Measurements from ENCODE around the gene FKBP4. TPM values are rescaled to one million over a fixed set of nuclear protein-coding genes. Genes with fewer than 3 reads are reported as not detected.

Gene FKBP4
- total RNA-seq, 1 donor from 2014 or later: 149 TPM

GRCh38 chr12:2841056-2841650 lies 46.4 kb downstream of the FKBP4 start:
- DNase-seq (ENCODE audit: low spot score, unreplicated experiment): no peak
- H3K4me3 Mint-ChIP-seq (ENCODE audit: low read depth): no peak overlapping the region
- TF ChIP-seq CTCF (IDR thresholded peaks at IDR 0.05; ENCODE audit: unreplicated experiment): no peak
- H3K27me3 Mint-ChIP-seq: peaks cover 3% of the 10 kb centered on the region
- H3K27ac Mint-ChIP-seq: no peak overlapping the region
- peaks cover 1% of the 10 kb centered on the region for H3K4me1 Mint-ChIP-seq (ENCODE audit: low read depth)
- H3K9me3 Mint-ChIP-seq (ENCODE audit: low read depth): no peaks in the 10 kb centered on the region
- H3K36me3 Mint-ChIP-seq (ENCODE audit: insufficient read depth): peaks cover 14% of the 10 kb centered on the region

- no peak for DNase-seq (ENCODE audit: low spot score, unreplicated experiment)
- H3K9me3 Mint-ChIP-seq (ENCODE audit: low read depth): no peaks in the 10 kb centered on the region
- H3K36me3 Mint-ChIP-seq (ENCODE audit: insufficient read depth): peaks cover 12% of the 10 kb centered on the region
- H3K4me1 Mint-ChIP-seq (ENCODE audit: low read depth): peaks cover 6% of the 10 kb centered on the region
- H3K27me3 Mint-ChIP-seq: peaks cover 6% of the 10 kb centered on the region
- no peak for TF ChIP-seq CTCF (IDR thresholded peaks at IDR 0.05; ENCODE audit: unreplicated experiment)
- no peak overlapping the region for H3K4me3 Mint-ChIP-seq (ENCODE audit: low read depth)
- H3K27ac Mint-ChIP-seq: no peak overlapping the region
Observed at GRCh38 chr12:2842948-2843347, 48.2 kb downstream of the FKBP4 start.

- H3K36me3 Mint-ChIP-seq (ENCODE audit: insufficient read depth): peaks cover 4% of the 10 kb centered on the region
- DNase-seq (ENCODE audit: low spot score, unreplicated experiment): no peak
- peaks cover 7% of the 10 kb centered on the region for H3K4me1 Mint-ChIP-seq (ENCODE audit: low read depth)
- peaks cover 6% of the 10 kb centered on the region for H3K27me3 Mint-ChIP-seq
- no peak overlapping the region for H3K27ac Mint-ChIP-seq
- no peaks in the 10 kb centered on the region for H3K9me3 Mint-ChIP-seq (ENCODE audit: low read depth)
- no peak for TF ChIP-seq CTCF (IDR thresholded peaks at IDR 0.05; ENCODE audit: unreplicated experiment)
- no peak overlapping the region for H3K4me3 Mint-ChIP-seq (ENCODE audit: low read depth)
Observed at GRCh38 chr12:2844786-2845185, 50.0 kb downstream of the FKBP4 start.

- no peak for DNase-seq (ENCODE audit: low spot score, unreplicated experiment)
- no peak overlapping the region for H3K27ac Mint-ChIP-seq
- H3K36me3 Mint-ChIP-seq (ENCODE audit: insufficient read depth): peaks cover 2% of the 10 kb centered on the region
- H3K9me3 Mint-ChIP-seq (ENCODE audit: low read depth): no peaks in the 10 kb centered on the region
- peaks cover 6% of the 10 kb centered on the region for H3K27me3 Mint-ChIP-seq
- H3K4me3 Mint-ChIP-seq (ENCODE audit: low read depth): no peak overlapping the region
- no peak for TF ChIP-seq CTCF (IDR thresholded peaks at IDR 0.05; ENCODE audit: unreplicated experiment)
- peaks cover 9% of the 10 kb centered on the region for H3K4me1 Mint-ChIP-seq (ENCODE audit: low read depth)
Observed at GRCh38 chr12:2845280-2845679, 50.5 kb downstream of the FKBP4 start.

GRCh38 chr12:2851931-2852330 lies 57.2 kb downstream of the FKBP4 start:
- TF ChIP-seq CTCF (IDR thresholded peaks at IDR 0.05; ENCODE audit: unreplicated experiment): no peak
- no peak overlapping the region for H3K27ac Mint-ChIP-seq
- no peak overlapping the region for H3K4me3 Mint-ChIP-seq (ENCODE audit: low read depth)
- no peaks in the 10 kb centered on the region for H3K36me3 Mint-ChIP-seq (ENCODE audit: insufficient read depth)
- H3K27me3 Mint-ChIP-seq: peaks cover 16% of the 10 kb centered on the region
- no peak for DNase-seq (ENCODE audit: low spot score, unreplicated experiment)
- no peaks in the 10 kb centered on the region for H3K9me3 Mint-ChIP-seq (ENCODE audit: low read depth)
- peaks cover 12% of the 10 kb centered on the region for H3K4me1 Mint-ChIP-seq (ENCODE audit: low read depth)

All from progenitor cell of endocrine pancreas (in vitro differentiated cells).